NCI-H1417 (cell line): ENCODE data around the gene PRPH2.
"Not testable (repeated sequence)": the region's sequence is repeated elsewhere in the genome, so short reads cannot be mapped to it uniquely, and the experiment has no call there.

Experiments
- DNase-seq, 3 experiments: peaks; one replicate each; lab custom pipeline; 2025; lab: John Stamatoyannopoulos, UW

Gene PRPH2

GRCh38 chr6:42742116-42742894, 19.9 kb upstream of the PRPH2 start:
- DNase-seq: peak in 2 of 3 experiments; percentile 85 to 93

- DNase-seq: no peak
These were observed 18.3 kb upstream of the PRPH2 start for GRCh38 chr6:42740725-42741124.

- peak in 1 of 3 experiments; percentile 4 for DNase-seq
These were observed 13.6 kb upstream of the PRPH2 start for GRCh38 chr6:42735976-42736375.

- not testable (repeated sequence) for DNase-seq
These were observed 11.6 kb upstream of the PRPH2 start for GRCh38 chr6:42733867-42734481.

GRCh38 chr6:42729731-42730130, 7.3 kb upstream of the PRPH2 start:
- no peak for DNase-seq

GRCh38 chr6:42727627-42728026, 5.2 kb upstream of the PRPH2 start:
- no peak for DNase-seq

- peak in 2 of 3 experiments; percentile 53 to 65 for DNase-seq
These were observed 4.8 kb upstream of the PRPH2 start for GRCh38 chr6:42727087-42727611.

GRCh38 chr6:42726485-42727086, 4.2 kb upstream of the PRPH2 start:
- peak; percentile 70 to 89 (median 78) for DNase-seq

- no peak for DNase-seq
These were observed 3.6 kb upstream of the PRPH2 start for GRCh38 chr6:42726026-42726425.

- no peak for DNase-seq
These were observed 2.4 kb upstream of the PRPH2 start for GRCh38 chr6:42724825-42725224.

GRCh38 chr6:42720739-42721138, 1.7 kb downstream of the PRPH2 start:
- DNase-seq: no peak

GRCh38 chr6:42715871-42716270, 6.5 kb downstream of the PRPH2 start:
- no peak for DNase-seq

- no peak for DNase-seq
These were observed 8.2 kb downstream of the PRPH2 start for GRCh38 chr6:42714098-42714761.

GRCh38 chr6:42711930-42712329, 10.5 kb downstream of the PRPH2 start:
- DNase-seq: no peak

- DNase-seq: peak; percentile 13 to 74 (median 73)
These were observed 12.1 kb downstream of the PRPH2 start for GRCh38 chr6:42710316-42710715.

- no peak for DNase-seq
These were observed 12.5 kb downstream of the PRPH2 start for GRCh38 chr6:42709871-42710270.

- no peak for DNase-seq
These were observed 14.3 kb downstream of the PRPH2 start for GRCh38 chr6:42708096-42708495.

- DNase-seq: no peak
These were observed 14.8 kb downstream of the PRPH2 start for GRCh38 chr6:42707595-42707994.

GRCh38 chr6:42704937-42705374, 17.4 kb downstream of the PRPH2 start:
- DNase-seq: peak; percentile 5 to 22 (median 18)

- peak in 1 of 3 experiments; percentile 61 for DNase-seq
These were observed 18.0 kb downstream of the PRPH2 start for GRCh38 chr6:42704251-42704936.

GRCh38 chr6:42702786-42703185, 19.6 kb downstream of the PRPH2 start:
- DNase-seq: not testable (repeated sequence)

GRCh38 chr6:42702200-42702599, 20.2 kb downstream of the PRPH2 start:
- no peak for DNase-seq
